OCI-LY7 (cell line): Measurements from ENCODE around the gene ABCC8.

Experiments used
- CTCF ChIP-seq: fragments of 200-600 bp; sonication (generic); conservative IDR thresholded peaks from 2 replicates; pipeline ENCODE4 v1.5.1; 2014; ENCODE audit warnings: mild to moderate bottlenecking, antibody characterized with exemption, low read length, moderate library complexity, mixed read lengths
- EZH2phosphoT487 ChIP-seq: fragments of 200-600 bp; sonication (generic); IDR thresholded peaks from 2 replicates; pipeline ENCODE4 v1.6.1; 2018; ENCODE audit warnings: low read depth, borderline replicate concordance, mild to moderate bottlenecking, mixed run types, antibody characterized with exemption, low read length, moderate library complexity, mixed read lengths

- TF ChIP-seq CTCF (no peak), EZH2phosphoT487 (no peak)
Observed at GRCh38 chr11:17498475-17498874, 21.8 kb upstream of the ABCC8 start.
